Mammary microvascular endothelial cell (primary cell): ENCODE measurements around the gene SEMA4G. TPM values are rescaled to one million over a fixed set of nuclear protein-coding genes. Genes with fewer than 3 reads are reported as not detected.

Experiments
- total RNA-seq: library from RNA; depleted of rRNA; stranded (reverse); fragments of >200 nt; gene quantifications from 2 replicates; pipeline ENCODE4 v1.2.3, GENCODE V29; 2015

Gene SEMA4G, protein sequence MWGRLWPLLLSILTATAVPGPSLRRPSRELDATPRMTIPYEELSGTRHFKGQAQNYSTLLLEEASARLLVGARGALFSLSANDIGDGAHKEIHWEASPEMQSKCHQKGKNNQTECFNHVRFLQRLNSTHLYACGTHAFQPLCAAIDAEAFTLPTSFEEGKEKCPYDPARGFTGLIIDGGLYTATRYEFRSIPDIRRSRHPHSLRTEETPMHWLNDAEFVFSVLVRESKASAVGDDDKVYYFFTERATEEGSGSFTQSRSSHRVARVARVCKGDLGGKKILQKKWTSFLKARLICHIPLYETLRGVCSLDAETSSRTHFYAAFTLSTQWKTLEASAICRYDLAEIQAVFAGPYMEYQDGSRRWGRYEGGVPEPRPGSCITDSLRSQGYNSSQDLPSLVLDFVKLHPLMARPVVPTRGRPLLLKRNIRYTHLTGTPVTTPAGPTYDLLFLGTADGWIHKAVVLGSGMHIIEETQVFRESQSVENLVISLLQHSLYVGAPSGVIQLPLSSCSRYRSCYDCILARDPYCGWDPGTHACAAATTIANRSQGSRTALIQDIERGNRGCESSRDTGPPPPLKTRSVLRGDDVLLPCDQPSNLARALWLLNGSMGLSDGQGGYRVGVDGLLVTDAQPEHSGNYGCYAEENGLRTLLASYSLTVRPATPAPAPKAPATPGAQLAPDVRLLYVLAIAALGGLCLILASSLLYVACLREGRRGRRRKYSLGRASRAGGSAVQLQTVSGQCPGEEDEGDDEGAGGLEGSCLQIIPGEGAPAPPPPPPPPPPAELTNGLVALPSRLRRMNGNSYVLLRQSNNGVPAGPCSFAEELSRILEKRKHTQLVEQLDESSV
- 0.84 and 1.8 TPM in 2 replicates for total RNA-seq

DNA sequence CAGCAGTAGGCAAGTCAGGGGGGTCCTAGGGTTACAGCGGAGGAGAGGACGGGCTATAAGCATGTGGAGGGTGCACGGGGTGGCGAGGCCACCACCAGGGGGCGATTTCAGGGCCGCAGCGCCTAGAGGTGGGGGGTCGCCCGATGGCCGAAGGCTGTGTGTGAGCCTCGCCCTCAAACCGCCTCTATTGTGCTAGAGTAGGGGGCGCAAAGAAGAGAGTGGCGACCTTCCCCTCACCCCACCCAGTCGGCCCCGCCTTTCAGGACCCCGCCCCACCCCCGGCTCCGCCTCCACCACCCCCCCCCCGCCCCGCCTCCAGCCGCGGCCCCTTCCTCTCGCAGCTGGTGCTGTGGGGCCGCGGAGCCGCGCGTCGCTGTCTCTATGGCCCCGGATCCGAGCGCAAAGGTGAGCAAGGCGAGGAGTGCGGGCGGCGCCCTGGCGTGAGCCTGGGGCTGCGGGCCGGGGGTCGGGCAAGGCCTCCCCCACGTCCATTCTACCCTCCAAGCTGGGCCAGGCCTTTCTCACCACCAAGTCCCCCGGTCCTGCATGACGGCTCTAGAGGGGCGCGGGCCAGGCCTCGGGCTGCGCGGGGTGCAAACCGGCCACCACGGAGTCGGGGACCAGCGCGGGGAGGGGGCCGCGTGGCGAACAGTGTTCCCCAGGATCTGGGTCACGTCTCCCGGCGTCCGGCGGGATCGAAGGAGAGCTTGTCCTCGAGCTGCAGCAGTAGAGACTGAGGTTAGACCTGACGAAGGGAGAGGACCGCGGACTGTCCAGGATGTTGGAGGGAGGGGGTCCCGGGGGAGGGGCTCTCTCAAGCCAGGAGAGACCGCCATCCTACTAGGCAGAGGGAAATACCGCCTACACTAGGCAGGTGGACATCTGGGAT is at the start of gene SEMA4G:
Gene SEMA4G, plus strand, starts transcription at position 318 of the 889 bp plus-strand sequence. CDS start 3,409 bp downstream, outside the sequence.

DNA sequence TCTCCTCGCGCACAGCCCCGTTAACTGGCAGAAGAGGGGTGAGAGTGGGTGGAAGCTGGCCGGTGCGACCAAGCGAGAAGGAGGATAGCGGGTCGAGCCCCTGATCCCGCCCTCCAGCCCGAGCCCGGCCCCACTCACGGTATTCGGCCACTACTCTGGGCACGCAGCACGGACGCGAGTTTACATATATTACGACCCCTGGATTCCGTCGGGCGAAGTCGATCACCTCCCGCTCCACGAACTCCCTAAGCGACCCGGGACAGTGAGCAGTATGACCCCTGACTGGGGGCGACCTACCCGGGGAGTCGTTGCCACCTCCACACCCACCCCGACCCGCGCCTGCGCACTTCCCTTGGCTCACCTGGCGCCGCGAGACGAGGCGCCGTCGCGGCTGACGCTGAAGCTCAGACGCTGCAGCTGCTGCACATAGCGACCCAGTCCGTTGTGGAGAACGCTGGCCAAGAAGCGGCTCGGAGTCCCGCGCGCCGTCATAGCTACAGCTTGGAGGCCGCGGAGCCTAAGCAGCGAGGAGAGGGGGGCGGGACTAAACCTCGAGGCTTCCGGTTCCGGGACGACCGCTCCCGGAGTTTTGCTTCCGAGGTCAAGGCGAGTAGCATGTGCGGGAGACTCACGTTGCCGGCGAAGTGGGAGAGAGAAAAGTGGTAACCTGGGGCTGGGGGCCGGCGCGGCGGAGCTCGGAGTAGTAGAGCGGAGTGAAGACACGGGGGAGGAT is 17.8 kb downstream of the SEMA4G start, which contains the start of the genes MRPL43 and TWNK:
Gene MRPL43, minus strand, starts transcription at position 546 of the 733 bp plus-strand sequence. Its CDS starts 54 bp downstream, at position 492.
Gene TWNK, plus strand, starts transcription at position 592 of the 733 bp plus-strand sequence. CDS start 668 bp downstream, outside the sequence.

DNA sequence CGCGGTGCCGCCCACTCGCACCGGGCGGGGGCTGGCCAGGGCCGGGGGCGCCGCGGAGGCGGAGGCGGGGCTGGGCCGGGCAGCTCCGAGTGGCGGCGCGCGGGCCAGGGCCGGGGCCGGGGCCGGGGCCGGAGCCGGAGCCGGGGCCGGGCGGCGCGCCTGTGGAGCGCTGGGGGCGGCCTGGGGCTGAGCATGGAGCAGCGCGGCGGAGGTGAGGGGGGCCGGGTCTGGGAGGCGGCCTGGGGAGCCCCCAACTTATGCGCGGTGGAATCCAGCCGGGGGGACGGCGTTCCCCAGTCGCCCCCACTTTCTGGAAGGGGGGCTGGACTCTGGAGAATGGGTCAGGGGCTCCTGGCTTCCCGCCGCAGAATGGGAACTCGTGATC is 30.4 kb downstream of the SEMA4G start, which contains the start of gene LZTS2:
Gene LZTS2, plus strand, starts transcription at position 67 of the 385 bp plus-strand sequence. CDS start 2,731 bp downstream, outside the sequence.

Other genes with a start within 250 kb of the SEMA4G start
- gene PAX2, start 223.9 kb upstream of the SEMA4G start, total RNA-seq: not detected in 2 replicates
- 17.8 and 20.4 TPM in 2 replicates for gene SLF2, start 56.5 kb upstream of the SEMA4G start, total RNA-seq
- 80.0 and 96.6 TPM in 2 replicates for gene MRPL43, start 18.0 kb downstream of the SEMA4G start, total RNA-seq
- gene TWNK, start 18.0 kb downstream of the SEMA4G start, total RNA-seq: 5.3 and 5.8 TPM in 2 replicates
- 95.7 and 124 TPM in 2 replicates for gene LZTS2, start 30.3 kb downstream of the SEMA4G start, total RNA-seq
- gene PDZD7, start 61.6 kb downstream of the SEMA4G start, total RNA-seq: 0.07 and 1.8 TPM in 2 replicates
- gene SFXN3, start 61.7 kb downstream of the SEMA4G start, total RNA-seq: 80.3 and 88.3 TPM in 2 replicates
- 0.20 and 0.40 TPM in 2 replicates for gene KAZALD1, start 92.5 kb downstream of the SEMA4G start, total RNA-seq
- not detected in 2 replicates for gene TLX1, start 161.8 kb downstream of the SEMA4G start, total RNA-seq